Measurements from ENCODE around the gene GGN. TPM values are rescaled to one million over a fixed set of nuclear protein-coding genes. Genes with fewer than 3 reads are reported as not detected.
"Not testable (repeated sequence)": the region's sequence is repeated elsewhere in the genome, so short reads cannot be mapped to it uniquely, and the experiment has no call there.

GGN gene
- total RNA-seq, 2 experiments from 2014 or later, result 0.28 to 0.40 TPM

DNA sequence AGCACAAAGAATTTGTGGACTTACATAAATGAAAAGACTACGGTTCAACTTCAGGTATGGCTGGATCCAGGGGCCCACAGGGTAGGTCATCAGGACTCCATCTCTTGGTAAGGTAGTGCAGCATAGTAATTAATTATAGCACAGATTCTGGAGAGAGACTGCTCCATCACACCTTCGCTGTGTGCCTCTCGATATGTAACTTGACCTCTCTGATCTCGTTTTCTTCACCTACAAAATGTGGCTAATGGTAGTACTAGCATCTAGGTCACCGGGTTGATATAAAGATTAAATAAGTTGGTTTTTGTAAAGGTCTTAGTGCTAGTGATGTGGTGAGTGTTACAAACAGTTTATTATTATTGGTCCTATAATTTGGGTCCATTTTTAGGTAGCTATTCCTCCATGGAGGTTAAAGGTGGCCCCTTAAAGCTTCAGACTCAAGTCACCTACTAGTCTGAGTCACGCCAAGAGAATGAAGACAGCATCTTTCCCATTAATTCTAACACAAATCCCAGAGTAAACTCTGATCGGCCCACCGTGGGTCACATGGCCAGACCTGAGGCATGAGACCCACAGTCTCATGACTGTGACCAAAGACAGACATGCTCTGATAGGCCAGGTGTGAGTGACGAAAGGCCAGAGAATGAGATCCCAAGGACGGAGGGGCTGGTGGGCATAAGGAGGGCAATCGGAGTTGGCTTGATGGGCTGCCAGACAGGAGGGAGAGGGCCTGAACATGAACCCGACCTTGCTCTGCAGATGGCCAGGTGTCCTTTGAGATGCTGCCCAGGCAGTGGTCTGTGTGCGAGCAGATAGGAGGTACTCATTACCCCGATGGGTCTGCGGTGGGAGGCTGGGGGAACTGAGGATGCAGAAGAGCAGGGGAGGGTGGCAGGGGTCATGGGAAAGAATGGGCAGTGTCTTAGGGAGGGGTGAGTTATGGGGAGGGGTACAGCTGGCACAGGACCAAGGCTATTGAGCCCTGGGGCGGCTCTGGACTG is 31.8 kb downstream of the GGN start:
- H3K27me3 Mint-ChIP-seq, result peaks cover 35% of the 10 kb centered on the region
- no peaks in the 10 kb centered on the region for H3K36me3 Mint-ChIP-seq (ENCODE audit: low read depth)
- DNase-seq, result no peak
- no peaks in the 10 kb centered on the region for H3K9me3 Mint-ChIP-seq
- POLR2A ChIA-PET, result no interaction called here
- CTCF ChIA-PET, result no interaction called here
- H3K27ac Mint-ChIP-seq, result no peak overlapping the region
- no peak overlapping the region for H3K4me3 Mint-ChIP-seq
- peaks cover 6% of the 10 kb centered on the region for H3K4me1 Mint-ChIP-seq

DNA sequence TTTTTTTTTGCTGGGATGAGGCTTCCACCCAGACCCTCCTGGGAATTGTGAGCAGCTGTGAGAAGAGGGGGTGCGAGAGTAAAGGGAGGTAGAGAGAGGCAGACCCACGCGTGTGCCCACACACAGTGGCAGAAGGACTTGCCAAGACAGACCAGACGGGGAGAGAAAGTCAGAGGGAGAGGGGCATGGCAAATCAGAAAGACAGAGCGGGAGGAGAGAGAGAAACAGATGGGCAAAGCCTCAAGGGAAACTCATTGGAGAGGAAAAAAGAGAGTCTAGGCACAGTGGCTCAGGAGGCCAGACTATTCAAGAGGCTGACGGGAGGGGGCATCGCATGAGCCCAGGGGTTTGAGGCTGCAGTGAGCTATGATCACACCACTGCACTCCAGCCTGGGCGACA is 35.2 kb downstream of the GGN start:
- Mint-ChIP-seq H3K4me3 (no peak overlapping the region), H3K27me3 (peaks cover 8% of the 10 kb centered on the region), H3K36me3 (ENCODE audit: low read depth) (no peaks in the 10 kb centered on the region), H3K9me3 (no peaks in the 10 kb centered on the region), H3K4me1 (no peaks in the 10 kb centered on the region), H3K27ac (no peak overlapping the region)
- DNase-seq, result no peak
- ChIA-PET POLR2A (no interaction called here), CTCF (interaction anchor here (0.5 to 0.7 kb wide), 3 partner anchors 9 to 1016 kb away, joined by 4 read pairs; partner anchors contain the start of gene CATSPERG)

DNA sequence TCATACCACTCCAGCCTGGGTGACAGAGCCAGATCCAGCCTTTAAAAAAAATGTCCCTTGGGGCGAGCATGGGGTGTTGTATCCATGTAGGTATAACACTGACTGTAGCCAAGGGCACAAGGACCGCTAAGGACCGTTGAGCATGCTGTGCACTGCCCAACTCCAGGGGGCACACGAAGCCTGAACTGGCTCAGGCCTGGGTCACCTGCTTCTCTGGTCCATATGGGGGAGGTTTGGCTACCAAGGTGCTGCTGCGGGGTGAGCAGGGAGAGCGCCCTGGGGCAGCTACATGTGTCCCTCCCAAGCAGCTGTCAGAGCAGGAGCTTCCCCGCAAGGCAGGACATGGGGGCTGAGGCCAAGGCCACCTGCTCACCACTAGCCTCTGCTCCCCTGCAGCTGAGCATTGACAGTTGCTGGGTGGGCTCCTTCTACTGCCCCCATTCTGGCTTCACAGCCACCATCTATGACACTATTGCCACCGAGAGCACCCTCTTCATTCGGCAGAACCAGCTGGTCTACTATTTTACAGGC is 35.9 kb downstream of the GGN start:
- Mint-ChIP-seq H3K36me3 (ENCODE audit: low read depth) (no peaks in the 10 kb centered on the region), H3K9me3 (no peaks in the 10 kb centered on the region), H3K27ac (no peak overlapping the region), H3K4me3 (no peak overlapping the region), H3K4me1 (no peaks in the 10 kb centered on the region), H3K27me3 (peaks cover 8% of the 10 kb centered on the region)
- no peak for DNase-seq
- POLR2A ChIA-PET, result no interaction called here
- CTCF ChIA-PET, result interaction anchor here (0.5 kb wide), 1 partner anchor 16 kb away, joined by 4 read pairs; the partner anchor contains the start of gene CATSPERG

DNA sequence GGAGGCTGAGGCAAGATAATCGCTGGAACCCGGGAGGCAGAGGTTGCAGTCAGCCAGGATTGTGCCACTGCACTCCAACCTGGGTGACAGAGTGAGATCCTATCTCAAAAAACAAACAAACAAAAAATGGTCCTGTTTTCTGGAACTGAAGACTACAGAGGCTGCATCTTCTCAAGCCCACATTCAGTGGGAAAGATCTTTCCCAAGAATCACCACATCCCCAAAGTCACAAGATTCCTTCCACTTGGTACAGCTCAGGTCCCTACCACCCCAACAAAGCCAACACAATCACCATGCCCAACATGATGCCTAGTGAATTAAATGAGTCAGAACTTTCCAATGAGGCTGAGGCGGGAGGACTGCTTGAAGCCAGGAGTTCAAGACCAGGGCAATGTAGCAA is 37.0 kb downstream of the GGN start:
- POLR2A ChIA-PET, result no interaction called here
- Mint-ChIP-seq H3K27ac (no peak overlapping the region), H3K4me1 (no peaks in the 10 kb centered on the region), H3K27me3 (peaks cover 3% of the 10 kb centered on the region), H3K9me3 (no peaks in the 10 kb centered on the region), H3K36me3 (ENCODE audit: low read depth) (no peaks in the 10 kb centered on the region), H3K4me3 (no peak overlapping the region)
- no peak for DNase-seq
- CTCF ChIA-PET, result no interaction called here

DNA sequence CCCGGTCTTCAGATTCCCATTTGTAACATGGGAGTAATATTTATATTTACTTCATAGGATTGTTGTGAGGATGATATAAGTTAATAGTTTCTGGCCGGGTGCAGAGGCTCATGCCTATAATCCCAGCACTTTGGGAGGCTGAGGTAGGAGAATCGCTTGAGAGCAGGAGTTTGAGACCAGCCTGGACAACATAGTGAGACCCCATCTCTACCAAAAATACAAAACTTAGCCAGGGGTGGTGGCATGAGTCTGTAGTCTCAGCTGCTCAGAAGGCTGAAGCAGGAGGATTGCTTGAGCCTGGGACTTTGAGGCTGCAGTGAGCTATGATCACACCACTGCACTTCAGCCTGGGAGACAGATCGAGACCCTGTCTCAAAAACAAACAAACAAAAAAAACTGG is 41.0 kb downstream of the GGN start:
- ChIA-PET POLR2A (interaction anchor here (1.6 kb wide), 1 partner anchor 13 kb away, joined by 3 read pairs; no protein-coding TSS in a partner anchor), CTCF (interaction anchor here (1.1 kb wide), 1 partner anchor 56 kb away, joined by 3 read pairs; the partner anchor contains the start of gene FAM98C)
- no peak overlapping the region for H3K4me3 Mint-ChIP-seq
- no peak overlapping the region for H3K27ac Mint-ChIP-seq
- H3K27me3 Mint-ChIP-seq, result no peaks in the 10 kb centered on the region
- H3K9me3 Mint-ChIP-seq, result no peaks in the 10 kb centered on the region
- no peaks in the 10 kb centered on the region for H3K36me3 Mint-ChIP-seq (ENCODE audit: low read depth)
- no peaks in the 10 kb centered on the region for H3K4me1 Mint-ChIP-seq
- no peak for DNase-seq

DNA sequence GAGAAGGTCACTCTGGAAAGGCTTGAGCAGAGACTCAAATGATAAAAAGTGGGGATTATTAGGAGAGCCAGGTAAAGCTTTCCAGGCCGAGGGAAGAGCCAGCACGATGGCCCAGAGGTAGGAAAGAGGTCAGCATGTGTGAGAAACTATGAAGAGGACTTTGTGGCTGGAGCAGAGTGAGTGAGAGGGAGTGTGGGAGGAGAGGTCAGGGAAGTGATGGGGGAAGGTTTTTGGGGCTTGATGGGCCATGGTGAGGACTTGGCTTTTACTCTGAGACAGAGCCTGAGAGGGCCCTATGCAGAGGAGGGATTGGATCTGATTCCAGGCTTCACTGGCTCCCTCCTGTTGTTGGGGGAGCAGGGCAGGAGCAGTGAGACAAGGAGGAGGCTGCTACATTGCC is 46.9 kb downstream of the GGN start:
- Mint-ChIP-seq H3K27me3 (no peaks in the 10 kb centered on the region), H3K4me1 (peaks cover 10% of the 10 kb centered on the region), H3K36me3 (ENCODE audit: low read depth) (peaks cover 5% of the 10 kb centered on the region), H3K27ac (no peak overlapping the region), H3K9me3 (no peaks in the 10 kb centered on the region), H3K4me3 (no peak overlapping the region)
- CTCF ChIA-PET, result interaction anchor here (2.5 kb wide), 1 partner anchor 62 kb away, joined by 7 read pairs; the partner anchor contains the start of gene FAM98C
- DNase-seq, result no peak
- POLR2A ChIA-PET, result no interaction called here

DNA sequence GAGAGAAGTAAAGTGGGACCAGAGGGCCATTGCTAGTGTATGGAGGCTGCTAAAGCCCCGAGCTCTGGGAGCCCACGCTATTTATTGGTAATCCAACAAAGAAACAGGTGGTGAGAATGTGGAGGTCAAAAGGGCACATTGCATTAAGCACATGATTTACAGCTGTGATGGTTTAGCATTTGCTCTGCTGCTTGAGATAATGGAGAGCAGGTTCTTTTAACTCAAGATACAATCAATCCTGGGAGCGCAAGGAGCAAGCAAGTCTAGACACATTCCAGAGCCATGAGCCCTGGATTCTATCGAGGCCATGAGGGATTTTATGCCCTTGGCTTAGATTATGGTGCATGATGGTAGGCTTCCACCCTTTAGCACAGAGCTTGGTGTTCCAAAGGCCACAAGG is 48.8 kb downstream of the GGN start:
- H3K27ac Mint-ChIP-seq, H3K4me3 Mint-ChIP-seq: not testable (repeated sequence)

DNA sequence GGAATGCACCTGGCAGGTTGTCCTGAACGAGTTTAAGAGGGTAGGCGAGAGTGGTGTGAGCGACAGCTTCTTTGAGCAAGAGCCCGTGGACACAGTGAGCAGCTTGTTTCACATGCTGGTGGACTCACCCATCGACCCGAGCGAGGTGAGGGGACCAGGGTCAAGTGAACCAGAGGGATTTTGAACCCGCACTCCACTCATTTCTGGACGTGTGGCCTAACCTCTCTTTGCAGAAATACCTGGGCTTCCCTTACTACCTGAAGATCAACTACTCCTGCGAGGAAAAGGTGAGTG is 50.5 kb downstream of the GGN start:
- Mint-ChIP-seq H3K36me3 (ENCODE audit: low read depth) (peaks cover 5% of the 10 kb centered on the region), H3K27me3 (no peaks in the 10 kb centered on the region), H3K9me3 (no peaks in the 10 kb centered on the region), H3K4me1 (peaks cover 12% of the 10 kb centered on the region), H3K4me3 (peak overlapping the region; percentile 82), H3K27ac (peak overlapping the region; percentile 95)
- ChIA-PET POLR2A (interaction anchor here (0.6 to 3.2 kb wide), 4 partner anchors 21 to 93 kb away, joined by 3 to 11 read pairs (median 4); partner anchors contain the start of gene PSMD8), CTCF (interaction anchor here (0.7 to 3.4 kb wide), 3 partner anchors 37 to 93 kb away, joined by 3 to 45 read pairs (median 3); partner anchors contain the start of genes FAM98C and PSMD8)
- DNase-seq, result no peak

More for the DNA sequence above, 48.8 kb downstream of the GGN start:
- ChIA-PET POLR2A (interaction anchor here (1.2 kb wide), 1 partner anchor 35 kb away, joined by 3 read pairs; the partner anchor contains the start of gene PSMD8), CTCF (interaction anchor here (1.8 to 2.5 kb wide), 2 partner anchors 35 to 64 kb away, joined by 5 to 7 read pairs; partner anchors contain the start of genes FAM98C and PSMD8)
- not testable (repeated sequence) for H3K27me3 Mint-ChIP-seq; DNase-seq; H3K36me3 Mint-ChIP-seq (ENCODE audit: low read depth); H3K9me3 Mint-ChIP-seq
- peaks cover 12% of the 10 kb centered on the region for H3K4me1 Mint-ChIP-seq

DNA sequence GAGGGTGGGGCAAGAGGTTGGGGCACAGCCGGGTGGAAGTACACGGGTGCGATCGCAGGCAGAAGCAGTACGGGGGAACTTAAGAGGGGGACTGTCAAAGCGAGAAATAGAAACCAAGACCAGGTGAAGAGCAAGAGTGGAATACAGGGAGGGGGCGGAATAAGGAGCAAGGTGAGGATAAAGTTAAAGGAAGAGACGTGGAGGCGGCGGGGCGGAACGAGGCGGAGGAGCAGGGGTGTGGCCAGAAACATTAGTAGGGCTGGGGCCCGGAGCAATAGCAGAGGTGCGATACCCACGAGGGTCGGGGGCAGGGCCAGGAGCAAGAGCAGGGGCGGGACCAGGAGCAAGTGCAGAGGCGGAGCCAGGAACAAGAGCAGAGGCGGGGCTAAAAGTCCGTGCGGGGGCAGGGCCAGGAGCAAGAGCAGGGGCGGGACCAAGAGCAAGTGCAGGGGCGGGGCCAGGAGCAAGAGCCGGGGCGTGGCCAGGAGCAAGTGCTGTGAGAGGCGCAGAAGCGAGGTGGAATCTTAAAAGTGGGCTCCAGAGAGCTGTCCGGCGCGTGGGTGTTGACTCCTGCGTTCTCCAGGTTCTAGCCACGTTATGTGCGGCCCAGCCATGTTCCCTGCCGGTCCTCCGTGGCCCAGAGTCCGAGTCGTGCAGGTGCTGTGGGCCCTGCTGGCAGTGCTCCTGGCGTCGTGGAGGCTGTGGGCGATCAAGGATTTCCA is 51.0 kb downstream of the GGN start:
- CTCF ChIA-PET, result interaction anchor here (0.7 to 3.4 kb wide), 8 partner anchors 37 to 434 kb away, joined by 3 to 48 read pairs (median 6); partner anchors contain the start of genes FAM98C, PSMD8 and WDR87
- no peaks in the 10 kb centered on the region for H3K9me3 Mint-ChIP-seq
- H3K4me3 Mint-ChIP-seq, result peak overlapping the region; percentile 82
- DNase-seq, result peak; percentile 97
- H3K27me3 Mint-ChIP-seq, result no peaks in the 10 kb centered on the region
- peak overlapping the region; percentile 95 for H3K27ac Mint-ChIP-seq
- peaks cover 5% of the 10 kb centered on the region for H3K36me3 Mint-ChIP-seq (ENCODE audit: low read depth)
- H3K4me1 Mint-ChIP-seq, result peaks cover 12% of the 10 kb centered on the region
- POLR2A ChIA-PET, result interaction anchor here (0.6 to 3.2 kb wide), 13 partner anchors 20 to 430 kb away, joined by 3 to 27 read pairs (median 4); partner anchors contain the start of genes FAM98C, PSMD8, SIPA1L3 and SPINT2

DNA sequence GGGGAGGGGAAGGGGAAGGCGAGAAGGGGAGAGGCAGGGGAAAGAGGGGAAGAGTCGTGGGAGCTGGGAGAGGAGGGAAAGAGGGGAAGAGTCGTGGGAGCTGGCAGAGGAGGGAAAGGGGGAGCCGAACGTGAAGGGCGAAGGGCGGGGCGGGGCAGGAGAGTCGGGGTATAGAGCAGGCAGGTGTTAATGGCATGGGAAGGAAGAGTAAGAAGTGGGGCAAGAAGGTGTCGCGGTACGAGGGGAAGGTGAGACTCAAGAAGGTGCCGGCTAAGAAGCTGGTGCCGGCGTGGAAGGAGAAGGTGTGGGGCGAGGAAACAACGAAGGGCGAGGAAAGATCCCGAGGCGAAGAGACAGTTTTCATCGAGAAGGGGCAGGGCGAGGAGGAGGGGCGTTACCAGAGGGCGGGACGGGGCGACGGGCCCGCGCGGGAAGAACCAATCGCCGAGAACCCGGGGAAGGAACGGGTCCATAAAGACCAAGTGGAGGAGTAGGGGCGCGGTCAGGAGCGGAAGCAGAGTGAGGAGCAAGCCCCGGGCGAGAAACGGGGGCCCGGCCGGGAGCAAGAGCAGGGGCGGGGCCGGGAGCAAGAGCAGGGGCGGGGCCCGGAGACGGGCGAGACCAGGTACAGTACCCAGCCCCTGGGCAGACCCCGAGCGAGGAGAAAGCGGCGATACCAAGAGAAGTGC is 51.7 kb downstream of the GGN start:
- Mint-ChIP-seq H3K4me1 (peaks cover 12% of the 10 kb centered on the region), H3K36me3 (ENCODE audit: low read depth) (peaks cover 5% of the 10 kb centered on the region), H3K27ac (peak overlapping the region; percentile 95), H3K27me3 (no peaks in the 10 kb centered on the region), H3K4me3 (peak overlapping the region; percentile 82), H3K9me3 (no peaks in the 10 kb centered on the region)
- POLR2A ChIA-PET, result interaction anchor here (0.9 to 3.2 kb wide), 11 partner anchors 20 to 429 kb away, joined by 3 to 27 read pairs (median 4); partner anchors contain the start of genes FAM98C, PSMD8, SIPA1L3 and SPINT2
- peak; percentile 97 for DNase-seq
- CTCF ChIA-PET, result interaction anchor here (0.6 to 3.4 kb wide), 15 partner anchors 14 to 434 kb away, joined by 3 to 48 read pairs (median 5); partner anchors contain the start of genes FAM98C, PSMD8 and WDR87
